AG04450 (cell line): Measurements from ENCODE around the gene TGFB3. TPM values are rescaled to one million over a fixed set of nuclear protein-coding genes. Genes with fewer than 3 reads are reported as not detected.

Source experiments
- CTCF ChIA-PET: fragments of 300-600, 350-600 bp; formaldehyde crosslinking; extraction: SDS; loops from one replicate; lab custom pipeline; 2022; ENCODE audit warnings: antibody characterized with exemption, inconsistent platforms; lab: Charles Lee
- POLR2A ChIA-PET: fragments of 350-600 bp; formaldehyde crosslinking; extraction: SDS; loops from one replicate; lab custom pipeline; 2021; ENCODE audit warnings: antibody characterized with exemption, inconsistent platforms; lab: Yijun Ruan, JAX
- DNase-seq: peaks from one replicate; pipeline ENCODE4 v3.0.0-alpha.2; 2011; ENCODE audit warnings: low read depth, low spot score
- H3K27ac ChIP-seq: one replicate; pipeline ENCODE4 v1.5.1; 2012; ENCODE audit warnings: low read depth, low read length, control low read depth
- H3K27me3 ChIP-seq: one replicate; pipeline ENCODE4 v1.6.0; 2012; ENCODE audit warnings: low read length; ENCODE audit not compliant: control insufficient read depth, insufficient read depth
- H3K4me3 ChIP-seq: 2 replicates; pipeline ENCODE4 v1.5.1; 2011; ENCODE audit warnings: mild to moderate bottlenecking, low read depth, low read length, control low read depth
- H3K9me3 ChIP-seq: 2 replicates; pipeline ENCODE4 v1.5.1; 2012; ENCODE audit warnings: low read length; ENCODE audit not compliant: control insufficient read depth, insufficient read depth
- CTCF ChIP-seq: IDR thresholded peaks from 2 replicates; pipeline ENCODE4 v1.5.1; 2011; ENCODE audit warnings: low read depth, low read length, control low read depth, inconsistent platforms
- polyA plus RNA-seq: library from polyadenylated mRNA; depleted of rRNA; stranded (reverse); fragments of >200 nt; gene quantifications from 2 replicates; pipeline ENCODE4 v1.2.3, GENCODE V29; 2011

The TGFB3 gene
- polyA plus RNA-seq, 1 experiment: 3.6 TPM

- TF ChIP-seq CTCF: no peak
- no peaks in the 10 kb centered on the region for H3K9me3 ChIP-seq
- H3K27ac ChIP-seq: no peak overlapping the region
- ChIA-PET CTCF (interaction anchor here (0.6 to 3.4 kb wide), 4 partner anchors 10 to 299 kb away, joined by 3 to 14 read pairs (median 4); no protein-coding TSS in a partner anchor), POLR2A (interaction anchor here (0.6 kb wide), 1 partner anchor 13 kb away, joined by 3 read pairs; no protein-coding TSS in a partner anchor)
- no peak overlapping the region for H3K4me3 ChIP-seq
- no peaks in the 10 kb centered on the region for H3K27me3 ChIP-seq
- DNase-seq: no peak
These were observed 26.1 kb upstream of the TGFB3 start for GRCh38 chr14:76007852-76008251.

- ChIA-PET CTCF (interaction anchor here (1.0 to 3.4 kb wide), 3 partner anchors 9 to 298 kb away, joined by 3 to 14 read pairs (median 6); no protein-coding TSS in a partner anchor), POLR2A (no interaction called here)
- no peak for TF ChIP-seq CTCF
- Histone ChIP-seq H3K27ac (no peak overlapping the region), H3K27me3 (no peaks in the 10 kb centered on the region), H3K9me3 (no peaks in the 10 kb centered on the region), H3K4me3 (no peak overlapping the region)
- no peak for DNase-seq
These were observed 25.6 kb upstream of the TGFB3 start for GRCh38 chr14:76007379-76007778.

- ChIA-PET CTCF (interaction anchor here (0.6 to 3.4 kb wide), 4 partner anchors 43 to 297 kb away, joined by 3 to 14 read pairs (median 6); no protein-coding TSS in a partner anchor), POLR2A (interaction anchor here (0.7 kb wide), 1 partner anchor 57 kb away, joined by 6 read pairs; no protein-coding TSS in a partner anchor)
- DNase-seq: no peak
- Histone ChIP-seq H3K27me3 (no peaks in the 10 kb centered on the region), H3K4me3 (no peak overlapping the region), H3K27ac (peak overlapping the region; percentile 21), H3K9me3 (no peaks in the 10 kb centered on the region)
- no peak for TF ChIP-seq CTCF
These were observed 24.5 kb upstream of the TGFB3 start for GRCh38 chr14:76006253-76006652.

- Histone ChIP-seq H3K27me3 (no peaks in the 10 kb centered on the region), H3K4me3 (no peak overlapping the region), H3K27ac (no peak overlapping the region), H3K9me3 (no peaks in the 10 kb centered on the region)
- TF ChIP-seq CTCF: no peak
- ChIA-PET POLR2A (no interaction called here), CTCF (interaction anchor here (2.8 kb wide), 1 partner anchor 293 kb away, joined by 13 read pairs; no protein-coding TSS in a partner anchor)
- DNase-seq: no peak
These were observed 20.6 kb upstream of the TGFB3 start for GRCh38 chr14:76002383-76002782.

- TF ChIP-seq CTCF: no peak
- CTCF ChIA-PET: interaction anchor here (1.7 to 3.4 kb wide), 2 partner anchors 93 to 291 kb away, joined by 5 to 12 read pairs; no protein-coding TSS in a partner anchor
- POLR2A ChIA-PET: no interaction called here
- no peaks in the 10 kb centered on the region for H3K27me3 ChIP-seq
- no peak overlapping the region for H3K27ac ChIP-seq
- no peak for DNase-seq
- H3K4me3 ChIP-seq: no peak overlapping the region
- H3K9me3 ChIP-seq: no peaks in the 10 kb centered on the region
These were observed 17.9 kb upstream of the TGFB3 start for GRCh38 chr14:75999511-76000190.
